GM18861 (cell line): Measurements from ENCODE around the gene FBXW11.
"Not testable (repeated sequence)": the region's sequence is repeated elsewhere in the genome, so short reads cannot be mapped to it uniquely, and the experiment has no call there.

Experiments used
- ATAC-seq: cut with Tn5 transposase; IDR thresholded peaks from one replicate; pipeline ENCODE4 v1.9.1; 2021; ENCODE audit not compliant: unreplicated experiment

Gene FBXW11

GRCh38 chr5:172020110-172020786 lies 13.8 kb upstream of the FBXW11 start:
- ATAC-seq, result not testable (repeated sequence)

- no peak for ATAC-seq
Observed at GRCh38 chr5:172015346-172015745, 8.9 kb upstream of the FBXW11 start.

GRCh38 chr5:172010278-172010677 lies 3.8 kb upstream of the FBXW11 start:
- no peak for ATAC-seq

GRCh38 chr5:172009536-172010270 lies 3.3 kb upstream of the FBXW11 start:
- no peak for ATAC-seq

GRCh38 chr5:172008689-172009141 lies 2.3 kb upstream of the FBXW11 start:
- no peak for ATAC-seq

GRCh38 chr5:172008111-172008455 lies 1.6 kb upstream of the FBXW11 start:
- ATAC-seq, result no peak

GRCh38 chr5:172007175-172008110 lies 1.0 kb upstream of the FBXW11 start:
- no peak for ATAC-seq

- no peak for ATAC-seq
Observed at GRCh38 chr5:172005708-172006320, 624 bp downstream of the FBXW11 start.

GRCh38 chr5:172004824-172005237 lies 1.6 kb downstream of the FBXW11 start:
- no peak for ATAC-seq

- no peak for ATAC-seq
Observed at GRCh38 chr5:172003746-172004145, 2.7 kb downstream of the FBXW11 start.

- ATAC-seq, result no peak
Observed at GRCh38 chr5:172002840-172003512, 3.5 kb downstream of the FBXW11 start.

GRCh38 chr5:172002310-172002709 lies 4.1 kb downstream of the FBXW11 start:
- ATAC-seq, result no peak

- peak; percentile 45 for ATAC-seq
Observed at GRCh38 chr5:171999877-172000276, 6.6 kb downstream of the FBXW11 start.

- no peak for ATAC-seq
Observed at GRCh38 chr5:171999100-171999499, 7.3 kb downstream of the FBXW11 start.

GRCh38 chr5:171997011-171997410 lies 9.4 kb downstream of the FBXW11 start:
- no peak for ATAC-seq

- ATAC-seq, result no peak
Observed at GRCh38 chr5:171992813-171993212, 13.6 kb downstream of the FBXW11 start.

GRCh38 chr5:171992305-171992704 lies 14.1 kb downstream of the FBXW11 start:
- no peak for ATAC-seq

- no peak for ATAC-seq
Observed at GRCh38 chr5:171990713-171991015, 15.8 kb downstream of the FBXW11 start.

- ATAC-seq, result no peak
Observed at GRCh38 chr5:171989946-171990712, 16.3 kb downstream of the FBXW11 start.

- peak; percentile 80 for ATAC-seq
Observed at GRCh38 chr5:171989276-171989675, 17.2 kb downstream of the FBXW11 start.
